ENCODE data around the gene MSI2. TPM values are rescaled to one million over a fixed set of nuclear protein-coding genes. Genes with fewer than 3 reads are reported as not detected.

The MSI2 gene
- total and polyA plus RNA-seq, 2 experiments from 2014 or later, result 18.9 to 41.8 TPM

DNA sequence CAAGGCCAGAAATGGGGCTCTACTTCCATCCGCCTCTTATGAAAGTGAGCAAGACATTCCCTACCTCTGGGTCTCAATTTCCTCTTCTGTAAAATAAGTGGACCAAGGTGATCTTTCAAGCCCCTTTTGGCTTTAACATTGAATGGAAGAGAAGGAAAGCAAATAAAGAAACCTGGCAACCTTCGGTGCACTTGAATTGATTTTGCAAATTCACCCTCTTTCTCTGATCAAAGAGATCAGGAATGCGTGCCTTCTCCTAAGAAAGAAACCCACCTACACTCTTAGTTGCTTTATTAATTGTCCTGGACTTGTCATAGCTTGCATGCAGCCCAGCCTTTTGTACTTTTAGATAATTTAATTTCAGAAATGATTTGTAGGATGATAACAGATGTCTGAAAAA, 3.0 kb downstream of the MSI2 start:
- Histone ChIP-seq H3K4me1 (ENCODE audit: insufficient read depth) (peaks cover 36% of the 10 kb centered on the region), H2AFZ (no peak overlapping the region), H3K79me2 (replicated peaks; ENCODE audit: insufficient read depth) (peaks cover 26% of the 10 kb centered on the region), H3K27ac (ENCODE audit: low read depth) (peak overlapping the region; percentile 24; the same call in 1 of the 2 replicates), H4K20me1 (replicated peaks; ENCODE audit: insufficient read depth) (peaks cover 35% of the 10 kb centered on the region), H3K36me3 (ENCODE audit: insufficient read depth) (peaks cover 22% of the 10 kb centered on the region), H3K27me3 (ENCODE audit: insufficient read depth) (peaks cover 56% of the 10 kb centered on the region), H3K4me2 (peak overlapping the region; percentile 96), H3F3A (replicated peaks; ENCODE audit: low read depth) (0 out of 2 replicates have a peak, but pooled peaks cover 3% of the 10 kb centered on the region), H3K4me3 (peak overlapping the region; percentile 86), H3K9me2 (ENCODE audit: insufficient read depth) (no peaks in the 10 kb centered on the region)
- TF ChIP-seq ZNF462 (CRISPR knock-in tag; IDR thresholded peaks at IDR 0.05) (no peak), NANOG (IDR thresholded peaks at IDR 0.05; ENCODE audit: borderline replicate concordance) (no peak), EZH2phosphoT487 (IDR thresholded peaks at IDR 0.05; ENCODE audit: unreplicated experiment) (no peak), JUNB (IDR thresholded peaks at IDR 0.05; ENCODE audit: unreplicated experiment) (no peak), ZNF114 (CRISPR knock-in tag; IDR thresholded peaks at IDR 0.05) (no peak), ZNF331 (CRISPR knock-in tag; IDR thresholded peaks at IDR 0.05; ENCODE audit: low read depth) (no peak), CREB1 (CRISPR knock-in tag; IDR thresholded peaks at IDR 0.05; ENCODE audit: low read depth) (no peak), POLR2AphosphoS5 (IDR thresholded peaks at IDR 0.05; ENCODE audit: low read depth) (no peak), EZH2 (IDR thresholded peaks at IDR 0.05; ENCODE audit: low read depth, unreplicated experiment) (no peak), STAT1 (IDR thresholded peaks at IDR 0.05; ENCODE audit: unreplicated experiment) (no peak)
- TF ChIP-seq, protein P1, sequence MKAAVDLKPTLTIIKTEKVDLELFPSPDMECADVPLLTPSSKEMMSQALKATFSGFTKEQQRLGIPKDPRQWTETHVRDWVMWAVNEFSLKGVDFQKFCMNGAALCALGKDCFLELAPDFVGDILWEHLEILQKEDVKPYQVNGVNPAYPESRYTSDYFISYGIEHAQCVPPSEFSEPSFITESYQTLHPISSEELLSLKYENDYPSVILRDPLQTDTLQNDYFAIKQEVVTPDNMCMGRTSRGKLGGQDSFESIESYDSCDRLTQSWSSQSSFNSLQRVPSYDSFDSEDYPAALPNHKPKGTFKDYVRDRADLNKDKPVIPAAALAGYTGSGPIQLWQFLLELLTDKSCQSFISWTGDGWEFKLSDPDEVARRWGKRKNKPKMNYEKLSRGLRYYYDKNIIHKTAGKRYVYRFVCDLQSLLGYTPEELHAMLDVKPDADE (IDR thresholded peaks at IDR 0.05), result no peak
- TF ChIP-seq, protein P2, sequence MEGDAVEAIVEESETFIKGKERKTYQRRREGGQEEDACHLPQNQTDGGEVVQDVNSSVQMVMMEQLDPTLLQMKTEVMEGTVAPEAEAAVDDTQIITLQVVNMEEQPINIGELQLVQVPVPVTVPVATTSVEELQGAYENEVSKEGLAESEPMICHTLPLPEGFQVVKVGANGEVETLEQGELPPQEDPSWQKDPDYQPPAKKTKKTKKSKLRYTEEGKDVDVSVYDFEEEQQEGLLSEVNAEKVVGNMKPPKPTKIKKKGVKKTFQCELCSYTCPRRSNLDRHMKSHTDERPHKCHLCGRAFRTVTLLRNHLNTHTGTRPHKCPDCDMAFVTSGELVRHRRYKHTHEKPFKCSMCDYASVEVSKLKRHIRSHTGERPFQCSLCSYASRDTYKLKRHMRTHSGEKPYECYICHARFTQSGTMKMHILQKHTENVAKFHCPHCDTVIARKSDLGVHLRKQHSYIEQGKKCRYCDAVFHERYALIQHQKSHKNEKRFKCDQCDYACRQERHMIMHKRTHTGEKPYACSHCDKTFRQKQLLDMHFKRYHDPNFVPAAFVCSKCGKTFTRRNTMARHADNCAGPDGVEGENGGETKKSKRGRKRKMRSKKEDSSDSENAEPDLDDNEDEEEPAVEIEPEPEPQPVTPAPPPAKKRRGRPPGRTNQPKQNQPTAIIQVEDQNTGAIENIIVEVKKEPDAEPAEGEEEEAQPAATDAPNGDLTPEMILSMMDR (conservative IDR thresholded peaks at IDR 0.05; ENCODE audit: low read depth in 2 of 2), result no peak
- TF ChIP-seq, protein P3, sequence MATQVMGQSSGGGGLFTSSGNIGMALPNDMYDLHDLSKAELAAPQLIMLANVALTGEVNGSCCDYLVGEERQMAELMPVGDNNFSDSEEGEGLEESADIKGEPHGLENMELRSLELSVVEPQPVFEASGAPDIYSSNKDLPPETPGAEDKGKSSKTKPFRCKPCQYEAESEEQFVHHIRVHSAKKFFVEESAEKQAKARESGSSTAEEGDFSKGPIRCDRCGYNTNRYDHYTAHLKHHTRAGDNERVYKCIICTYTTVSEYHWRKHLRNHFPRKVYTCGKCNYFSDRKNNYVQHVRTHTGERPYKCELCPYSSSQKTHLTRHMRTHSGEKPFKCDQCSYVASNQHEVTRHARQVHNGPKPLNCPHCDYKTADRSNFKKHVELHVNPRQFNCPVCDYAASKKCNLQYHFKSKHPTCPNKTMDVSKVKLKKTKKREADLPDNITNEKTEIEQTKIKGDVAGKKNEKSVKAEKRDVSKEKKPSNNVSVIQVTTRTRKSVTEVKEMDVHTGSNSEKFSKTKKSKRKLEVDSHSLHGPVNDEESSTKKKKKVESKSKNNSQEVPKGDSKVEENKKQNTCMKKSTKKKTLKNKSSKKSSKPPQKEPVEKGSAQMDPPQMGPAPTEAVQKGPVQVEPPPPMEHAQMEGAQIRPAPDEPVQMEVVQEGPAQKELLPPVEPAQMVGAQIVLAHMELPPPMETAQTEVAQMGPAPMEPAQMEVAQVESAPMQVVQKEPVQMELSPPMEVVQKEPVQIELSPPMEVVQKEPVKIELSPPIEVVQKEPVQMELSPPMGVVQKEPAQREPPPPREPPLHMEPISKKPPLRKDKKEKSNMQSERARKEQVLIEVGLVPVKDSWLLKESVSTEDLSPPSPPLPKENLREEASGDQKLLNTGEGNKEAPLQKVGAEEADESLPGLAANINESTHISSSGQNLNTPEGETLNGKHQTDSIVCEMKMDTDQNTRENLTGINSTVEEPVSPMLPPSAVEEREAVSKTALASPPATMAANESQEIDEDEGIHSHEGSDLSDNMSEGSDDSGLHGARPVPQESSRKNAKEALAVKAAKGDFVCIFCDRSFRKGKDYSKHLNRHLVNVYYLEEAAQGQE (IDR thresholded peaks at IDR 0.05; ENCODE audit: unreplicated experiment), result no peak
- Mint-ChIP-seq H3K4me1 (peaks cover 53% of the 10 kb centered on the region), H3K36me3 (ENCODE audit: low read depth) (peaks cover 39% of the 10 kb centered on the region), H3K4me3 (peak overlapping the region; percentile 81), H3K9me3 (no peaks in the 10 kb centered on the region), H3K27me3 (ENCODE audit: insufficient read depth, low read depth, poor library complexity) (peaks cover 12% of the 10 kb centered on the region), H3K27ac (no peak overlapping the region)
- DNase-seq (ENCODE audit: low spot score), result peak; percentile 60
- no peak for ATAC-seq

Data from GM23338 (cell line).